Activated naive CD8-positive, alpha-beta T cell (primary cell): ENCODE measurements around the gene IGSF21.

Source experiments
- H3K27ac Mint-ChIP-seq: one replicate; pipeline ENCODE4 v1.8.0; 2021; ENCODE audit warnings: mixed read lengths
- H3K27me3 Mint-ChIP-seq: one replicate; pipeline ENCODE4 v1.8.0; 2021; ENCODE audit warnings: mixed read lengths
- H3K36me3 Mint-ChIP-seq: one replicate; pipeline ENCODE4 v1.8.0; 2021; ENCODE audit warnings: mixed read lengths
- H3K4me1 Mint-ChIP-seq: one replicate; pipeline ENCODE4 v1.8.0; 2021; ENCODE audit warnings: low read depth, mixed read lengths
- H3K4me3 Mint-ChIP-seq: one replicate; pipeline ENCODE4 v1.8.0; 2021; ENCODE audit warnings: mild to moderate bottlenecking, mixed read lengths
- H3K9me3 Mint-ChIP-seq: one replicate; pipeline ENCODE4 v1.8.0; 2021; ENCODE audit warnings: low read depth, mixed read lengths

IGSF21 gene

GRCh38 chr1:18142471-18142870, 34.9 kb downstream of the IGSF21 start:
- no peaks in the 10 kb centered on the region for H3K36me3 Mint-ChIP-seq
- peaks cover 3% of the 10 kb centered on the region for H3K27me3 Mint-ChIP-seq
- no peak overlapping the region for H3K27ac Mint-ChIP-seq
- H3K4me3 Mint-ChIP-seq, result no peak overlapping the region
- H3K9me3 Mint-ChIP-seq, result no peaks in the 10 kb centered on the region
- H3K4me1 Mint-ChIP-seq, result no peaks in the 10 kb centered on the region

GRCh38 chr1:18142969-18143368, 35.4 kb downstream of the IGSF21 start:
- no peaks in the 10 kb centered on the region for H3K4me1 Mint-ChIP-seq
- H3K9me3 Mint-ChIP-seq, result no peaks in the 10 kb centered on the region
- no peaks in the 10 kb centered on the region for H3K36me3 Mint-ChIP-seq
- no peak overlapping the region for H3K27ac Mint-ChIP-seq
- no peak overlapping the region for H3K4me3 Mint-ChIP-seq
- peaks cover 3% of the 10 kb centered on the region for H3K27me3 Mint-ChIP-seq

- H3K27ac Mint-ChIP-seq, result no peak overlapping the region
- no peaks in the 10 kb centered on the region for H3K36me3 Mint-ChIP-seq
- H3K9me3 Mint-ChIP-seq, result no peaks in the 10 kb centered on the region
- no peaks in the 10 kb centered on the region for H3K4me1 Mint-ChIP-seq
- H3K4me3 Mint-ChIP-seq, result no peak overlapping the region
- peaks cover 2% of the 10 kb centered on the region for H3K27me3 Mint-ChIP-seq
These were observed 36.5 kb downstream of the IGSF21 start for GRCh38 chr1:18144062-18144461.

GRCh38 chr1:18144916-18145647, 37.5 kb downstream of the IGSF21 start:
- H3K27ac Mint-ChIP-seq, result no peak overlapping the region

GRCh38 chr1:18145851-18146618, 38.4 kb downstream of the IGSF21 start:
- Mint-ChIP-seq H3K4me1 (no peaks in the 10 kb centered on the region), H3K4me3 (no peak overlapping the region), H3K36me3 (no peaks in the 10 kb centered on the region), H3K9me3 (no peaks in the 10 kb centered on the region), H3K27me3 (peaks cover 2% of the 10 kb centered on the region), H3K27ac (no peak overlapping the region)

More at GRCh38 chr1:18144916-18145647, 37.5 kb downstream of the IGSF21 start:
- Mint-ChIP-seq H3K36me3 (no peaks in the 10 kb centered on the region), H3K9me3 (no peaks in the 10 kb centered on the region), H3K27me3 (peaks cover 2% of the 10 kb centered on the region), H3K4me3 (no peak overlapping the region), H3K4me1 (no peaks in the 10 kb centered on the region)

- Mint-ChIP-seq H3K27me3 (peaks cover 2% of the 10 kb centered on the region), H3K36me3 (no peaks in the 10 kb centered on the region), H3K4me1 (no peaks in the 10 kb centered on the region), H3K9me3 (no peaks in the 10 kb centered on the region), H3K27ac (no peak overlapping the region), H3K4me3 (no peak overlapping the region)
These were observed 39.3 kb downstream of the IGSF21 start for GRCh38 chr1:18146886-18147285.

- Mint-ChIP-seq H3K4me1 (no peaks in the 10 kb centered on the region), H3K27me3 (peaks cover 2% of the 10 kb centered on the region), H3K36me3 (no peaks in the 10 kb centered on the region), H3K4me3 (no peak overlapping the region), H3K9me3 (no peaks in the 10 kb centered on the region), H3K27ac (no peak overlapping the region)
These were observed 40.1 kb downstream of the IGSF21 start for GRCh38 chr1:18147672-18148071.

- Mint-ChIP-seq H3K27me3 (peaks cover 2% of the 10 kb centered on the region), H3K9me3 (no peaks in the 10 kb centered on the region), H3K27ac (no peak overlapping the region), H3K4me3 (no peak overlapping the region), H3K4me1 (no peaks in the 10 kb centered on the region), H3K36me3 (no peaks in the 10 kb centered on the region)
These were observed 40.9 kb downstream of the IGSF21 start for GRCh38 chr1:18148461-18148860.

- H3K27me3 Mint-ChIP-seq, result peaks cover 2% of the 10 kb centered on the region
- no peaks in the 10 kb centered on the region for H3K4me1 Mint-ChIP-seq
- H3K9me3 Mint-ChIP-seq, result no peaks in the 10 kb centered on the region
- no peak overlapping the region for H3K27ac Mint-ChIP-seq
- H3K4me3 Mint-ChIP-seq, result no peak overlapping the region
- H3K36me3 Mint-ChIP-seq, result no peaks in the 10 kb centered on the region
These were observed 41.5 kb downstream of the IGSF21 start for GRCh38 chr1:18149027-18149641.

GRCh38 chr1:18151436-18152122, 44.0 kb downstream of the IGSF21 start:
- H3K4me1 Mint-ChIP-seq, result no peaks in the 10 kb centered on the region
- no peak overlapping the region for H3K4me3 Mint-ChIP-seq
- H3K36me3 Mint-ChIP-seq, result no peaks in the 10 kb centered on the region
- H3K9me3 Mint-ChIP-seq, result no peaks in the 10 kb centered on the region
- H3K27ac Mint-ChIP-seq, result no peak overlapping the region
- peaks cover 2% of the 10 kb centered on the region for H3K27me3 Mint-ChIP-seq

- H3K4me3 Mint-ChIP-seq, result no peak overlapping the region
- H3K9me3 Mint-ChIP-seq, result no peaks in the 10 kb centered on the region
- H3K4me1 Mint-ChIP-seq, result no peaks in the 10 kb centered on the region
- no peaks in the 10 kb centered on the region for H3K36me3 Mint-ChIP-seq
- no peak overlapping the region for H3K27ac Mint-ChIP-seq
- H3K27me3 Mint-ChIP-seq, result peaks cover 3% of the 10 kb centered on the region
These were observed 47.0 kb downstream of the IGSF21 start for GRCh38 chr1:18154430-18155194.

GRCh38 chr1:18155881-18156385, 48.3 kb downstream of the IGSF21 start:
- no peaks in the 10 kb centered on the region for H3K36me3 Mint-ChIP-seq
- no peaks in the 10 kb centered on the region for H3K9me3 Mint-ChIP-seq
- no peaks in the 10 kb centered on the region for H3K4me1 Mint-ChIP-seq
- no peak overlapping the region for H3K27ac Mint-ChIP-seq
- no peak overlapping the region for H3K4me3 Mint-ChIP-seq
- peaks cover 3% of the 10 kb centered on the region for H3K27me3 Mint-ChIP-seq

- Mint-ChIP-seq H3K4me1 (no peaks in the 10 kb centered on the region), H3K27me3 (peaks cover 3% of the 10 kb centered on the region), H3K4me3 (no peak overlapping the region), H3K36me3 (no peaks in the 10 kb centered on the region), H3K9me3 (no peaks in the 10 kb centered on the region), H3K27ac (no peak overlapping the region)
These were observed 49.8 kb downstream of the IGSF21 start for GRCh38 chr1:18157352-18157751.

- no peak overlapping the region for H3K27ac Mint-ChIP-seq
- H3K36me3 Mint-ChIP-seq, result no peaks in the 10 kb centered on the region
- no peaks in the 10 kb centered on the region for H3K9me3 Mint-ChIP-seq
- H3K4me3 Mint-ChIP-seq, result no peak overlapping the region
- no peaks in the 10 kb centered on the region for H3K4me1 Mint-ChIP-seq
- peaks cover 3% of the 10 kb centered on the region for H3K27me3 Mint-ChIP-seq
These were observed 50.4 kb downstream of the IGSF21 start for GRCh38 chr1:18157968-18158367.
